ENCODE data around the gene NOXO1. TPM values are rescaled to one million over a fixed set of nuclear protein-coding genes. Genes with fewer than 3 reads are reported as not detected.

The NOXO1 gene
- total and polyA plus RNA-seq, 11 donors, result 0.06 to 0.15 TPM; not detected in 9

GRCh38 chr16:2003231-2003826 is 22.1 kb upstream of the NOXO1 start:
- Histone ChIP-seq H3K36me3 (peaks cover 0 to 53% (median 46%) of the 10 kb centered on the region in 9 donors), H3K9me3 (no peaks in the 10 kb centered on the region), H3K27me3 (no peaks in the 10 kb centered on the region), H3K4me3 (peak overlapping the region in 1 of 12 donors; percentile 31), H3K27ac (no peak overlapping the region), H3K4me1 (peaks cover 12 to 54% (median 37%) of the 10 kb centered on the region in 12 donors)
- TF ChIP-seq CTCF (IDR thresholded peaks at IDR 0.05) (no peak), POLR2A (IDR thresholded peaks at IDR 0.05) (no peak)
- intact Hi-C loops (cut with DNase I), result loop anchor here in 2 of 10 donors (10.0 kb wide), 2 partner anchors 151 to 501 kb away; partner anchors contain the start of gene TRAF7 (in 1 of the 2)
- WGBS, 4 donors, result 80 to 87% (median 83%) methylated on average over 8 of the region's 8 CpGs
- DNase-seq (no peak), ATAC-seq (no peak)

GRCh38 chr16:2002406-2003230 is 21.3 kb upstream of the NOXO1 start:
- Histone ChIP-seq H3K27me3 (no peaks in the 10 kb centered on the region), H3K27ac (no peak overlapping the region), H3K4me1 (peaks cover 5 to 47% (median 30%) of the 10 kb centered on the region in 12 donors), H3K4me3 (no peak overlapping the region), H3K9me3 (no peaks in the 10 kb centered on the region), H3K36me3 (peaks cover 0 to 60% (median 53%) of the 10 kb centered on the region in 9 donors)
- ATAC-seq, result no peak
- intact Hi-C loops (cut with DNase I), result loop anchor here in 2 of 10 donors (10.0 kb wide), 2 partner anchors 152 to 502 kb away; partner anchors contain the start of gene TRAF7 (in 1 of the 2)
- WGBS, 4 donors, result 89 to 96% (median 93%) methylated on average over 26 to 47 of the region's 47 CpGs
- DNase-seq, result peak in 1 of 5 donors; percentile 64
- TF ChIP-seq CTCF (IDR thresholded peaks at IDR 0.05) (no peak), POLR2A (IDR thresholded peaks at IDR 0.05) (no peak)

- peaks cover 0 to 69% (median 62%) of the 10 kb centered on the region in 9 donors for H3K36me3 ChIP-seq
- DNase-seq, result peak in 1 of 5 donors; percentile 60
Observed at GRCh38 chr16:2001456-2002355, 20.4 kb upstream of the NOXO1 start.

More at GRCh38 chr16:2001456-2002355, 20.4 kb upstream of the NOXO1 start:
- H3K4me3 ChIP-seq, result no peak overlapping the region
- H3K9me3 ChIP-seq, result no peaks in the 10 kb centered on the region
- WGBS, 4 donors, result 94 to 97% (median 95%) methylated on average over 23 to 53 of the region's 53 CpGs
- no peak for ATAC-seq
- no peaks in the 10 kb centered on the region for H3K27me3 ChIP-seq
- intact Hi-C loops (cut with DNase I), result loop anchor here in 2 of 10 donors (10.0 kb wide), 2 partner anchors 153 to 503 kb away; partner anchors contain the start of gene TRAF7 (in 1 of the 2)
- TF ChIP-seq POLR2A (IDR thresholded peaks at IDR 0.05) (no peak), CTCF (IDR thresholded peaks at IDR 0.05) (no peak)
- no peak overlapping the region for H3K27ac ChIP-seq
- H3K4me1 ChIP-seq, result peaks cover 0 to 40% (median 24%) of the 10 kb centered on the region in 12 donors

Measured in heart left ventricle (tissue), 16 donors.